HTR-8/SVneo (cell line): ENCODE measurements around the gene TOM1L2.

Source experiments
- DNase-seq: peaks from one replicate; pipeline ENCODE4 v3.0.0; 2011; ENCODE audit warnings: low spot score, mixed read lengths; ENCODE audit not compliant: insufficient read length
- FAIRE-seq: peaks from 2 replicates; lab custom pipeline; 2011; peaks lifted over from hg19 to GRCh38; lab: Jason Lieb, UNC

Gene TOM1L2

GRCh38 chr17:17884391-17885357, 87.5 kb downstream of the TOM1L2 start:
- DNase-seq (no peak), FAIRE-seq (peak; percentile 58)

- no peak for FAIRE-seq
These were observed 88.4 kb downstream of the TOM1L2 start for GRCh38 chr17:17883801-17884200.

GRCh38 chr17:17882082-17882581, 90.1 kb downstream of the TOM1L2 start:
- no peak for DNase-seq
- no peak for FAIRE-seq

More at GRCh38 chr17:17883801-17884200, 88.4 kb downstream of the TOM1L2 start:
- no peak for DNase-seq

GRCh38 chr17:17880577-17881196, 91.5 kb downstream of the TOM1L2 start:
- FAIRE-seq (no peak), DNase-seq (no peak)

- no peak for DNase-seq
- FAIRE-seq, result peak; percentile 54
These were observed 94.5 kb downstream of the TOM1L2 start for GRCh38 chr17:17877529-17878358.

- FAIRE-seq (no peak), DNase-seq (no peak)
These were observed 95.2 kb downstream of the TOM1L2 start for GRCh38 chr17:17876959-17877528.

- FAIRE-seq (no peak), DNase-seq (peak; percentile 78)
These were observed 97.7 kb downstream of the TOM1L2 start for GRCh38 chr17:17874478-17874877.

- DNase-seq, result no peak
- no peak for FAIRE-seq
These were observed 98.7 kb downstream of the TOM1L2 start for GRCh38 chr17:17873450-17873991.

GRCh38 chr17:17872547-17873345, 99.5 kb downstream of the TOM1L2 start:
- FAIRE-seq, result no peak
- DNase-seq, result no peak

- no peak for FAIRE-seq
These were observed 100.3 kb downstream of the TOM1L2 start for GRCh38 chr17:17871913-17872312.

GRCh38 chr17:17870247-17870646, 102.0 kb downstream of the TOM1L2 start:
- FAIRE-seq, result peak; percentile 67

More at GRCh38 chr17:17871913-17872312, 100.3 kb downstream of the TOM1L2 start:
- no peak for DNase-seq

GRCh38 chr17:17868641-17869522, 103.3 kb downstream of the TOM1L2 start:
- no peak for FAIRE-seq
- no peak for DNase-seq

More at GRCh38 chr17:17870247-17870646, 102.0 kb downstream of the TOM1L2 start:
- DNase-seq, result no peak

- DNase-seq (no peak), FAIRE-seq (peak; percentile 31)
These were observed 105.3 kb downstream of the TOM1L2 start for GRCh38 chr17:17866897-17867296.

GRCh38 chr17:17866425-17866824, 105.8 kb downstream of the TOM1L2 start:
- peak; percentile 52 for FAIRE-seq
- no peak for DNase-seq

- no peak for DNase-seq
- no peak for FAIRE-seq
These were observed 107.2 kb downstream of the TOM1L2 start for GRCh38 chr17:17865035-17865434.

- DNase-seq, result no peak
- FAIRE-seq, result peak; percentile 26
These were observed 111.5 kb downstream of the TOM1L2 start for GRCh38 chr17:17860766-17861107.

- FAIRE-seq, result peak; percentile 98
- DNase-seq, result peak; percentile 93
These were observed 112.1 kb downstream of the TOM1L2 start for GRCh38 chr17:17859909-17860765.
